ENCODE measurements around the gene MFGE8.
A peak's percentile ranks its signal among the peaks of the same experiment; 100 is the strongest.

MFGE8 gene

DNA sequence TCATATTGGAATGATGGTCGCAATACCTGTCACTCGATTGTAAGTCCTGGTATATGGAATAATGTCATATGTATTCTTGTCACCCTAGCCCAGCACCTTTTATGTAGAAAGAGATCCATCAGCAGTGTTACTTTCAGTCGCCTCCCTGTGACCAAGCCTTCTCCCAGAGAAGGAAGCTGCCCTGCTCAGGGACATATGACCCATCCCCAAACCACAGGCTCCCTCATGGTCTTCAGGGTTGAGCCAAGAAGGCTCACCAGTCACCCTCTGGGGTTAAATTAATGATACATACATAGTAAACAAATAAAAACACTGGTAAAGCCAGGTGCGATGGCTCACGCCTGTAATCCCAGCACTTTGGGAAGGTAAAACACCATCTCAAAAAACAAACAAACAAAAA is 4.6 kb upstream of the MFGE8 start:
- DNase-seq = no peak

DNA sequence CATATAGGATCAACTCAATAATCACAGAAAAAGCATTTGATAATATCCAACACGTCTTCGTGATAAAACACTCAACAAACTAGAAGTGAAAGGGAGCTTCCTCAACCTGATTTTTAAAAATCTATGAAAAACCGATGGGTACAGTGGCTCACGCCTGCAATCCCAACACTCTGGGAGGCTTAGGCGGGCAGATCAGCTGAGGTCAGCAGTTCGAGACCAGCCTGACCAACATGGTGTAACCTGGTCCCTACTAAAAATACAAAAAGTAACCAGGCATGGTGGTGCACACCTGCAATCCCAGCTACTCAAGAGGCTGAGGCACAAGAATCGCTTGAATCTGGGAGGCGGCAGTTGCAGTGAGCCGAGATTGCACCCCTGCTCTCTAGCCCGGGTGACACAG is 2.2 kb upstream of the MFGE8 start:
- DNase-seq = no peak

- no peak for DNase-seq
Measured at GRCh38 chr15:88913850-88914169, 631 bp upstream of the MFGE8 start.

DNA sequence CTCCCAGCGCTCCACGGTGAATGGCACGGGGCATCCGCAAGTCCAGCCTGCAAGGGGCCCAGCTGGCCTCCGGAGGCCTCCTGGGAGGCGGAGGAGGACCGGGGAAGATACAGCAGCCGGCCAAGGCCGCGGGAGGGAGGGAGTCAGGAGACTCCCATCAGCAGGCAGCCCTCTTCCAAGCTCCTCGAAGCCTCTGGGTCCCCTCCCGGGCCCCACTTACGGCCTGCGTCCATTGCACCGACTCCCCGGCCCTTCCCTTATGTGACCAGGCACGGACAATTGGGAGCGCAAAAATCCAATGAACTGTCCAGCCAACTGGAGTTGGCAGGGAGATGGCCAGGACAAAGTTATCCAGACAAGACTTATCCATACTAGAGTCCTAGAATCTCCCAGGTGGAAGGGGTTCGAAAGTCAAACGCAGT is 668 bp downstream of the MFGE8 start:
- DNase-seq = no peak

DNA sequence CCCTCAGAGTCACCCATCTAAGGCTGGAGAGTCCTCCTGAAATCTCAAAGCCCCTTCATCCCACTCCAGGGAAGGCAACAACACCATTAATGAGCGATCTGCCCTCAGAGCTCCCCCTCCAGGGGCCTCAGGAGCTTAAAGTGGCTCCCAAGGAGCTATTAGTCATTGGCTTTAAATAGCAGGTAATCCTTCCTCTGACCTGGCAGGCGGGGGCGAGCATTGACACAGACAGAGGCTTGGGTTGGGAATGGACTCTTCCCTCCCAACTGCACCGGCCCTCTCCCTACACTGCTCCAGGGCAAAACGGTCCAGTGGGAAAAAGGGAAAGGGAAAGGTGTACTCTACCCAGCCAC is 1.4 kb downstream of the MFGE8 start:
- no peak for DNase-seq

DNA sequence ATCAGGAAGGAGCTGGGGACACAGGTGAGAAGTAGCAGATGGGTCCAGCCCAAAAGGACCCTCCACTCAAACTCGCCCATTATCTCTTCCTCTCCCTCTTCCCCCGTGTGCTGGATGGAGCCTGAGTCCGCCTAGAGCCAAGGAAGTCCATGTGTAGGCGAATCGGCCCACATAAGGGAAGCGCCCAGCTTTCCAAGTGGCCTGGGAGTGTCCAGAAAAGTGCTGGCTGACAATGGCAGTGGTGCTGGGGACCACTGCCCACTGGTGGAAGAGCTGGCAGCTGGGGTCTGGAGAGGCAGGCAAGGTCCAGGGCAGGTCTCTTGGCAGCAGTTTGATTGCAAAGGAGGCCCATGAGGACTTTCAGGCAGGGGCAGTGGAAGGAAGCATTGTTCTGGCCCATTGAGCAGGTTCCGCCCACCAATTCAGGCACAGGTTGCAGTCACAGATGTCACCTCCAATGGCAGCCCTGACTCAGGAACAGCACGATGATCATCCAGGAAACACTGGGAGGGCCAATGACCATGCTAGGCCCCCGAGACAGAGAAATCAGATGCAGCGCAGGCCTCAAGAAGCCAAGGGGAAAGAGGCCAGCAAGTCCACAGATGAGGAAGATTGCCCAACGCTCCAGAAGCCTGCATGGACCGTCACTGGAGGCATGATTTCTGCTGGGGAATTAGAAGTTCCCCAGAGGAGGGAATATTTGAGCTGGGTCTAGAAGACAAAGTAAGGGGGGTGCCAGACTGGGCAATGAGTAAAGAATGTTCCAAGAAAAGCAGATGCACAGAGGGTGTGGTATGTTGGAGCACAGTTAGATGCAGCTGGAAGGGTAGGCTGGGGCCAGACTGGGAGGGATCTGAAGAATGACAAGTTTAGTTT is 3.0 kb downstream of the MFGE8 start:
- no peak for DNase-seq

- DNase-seq = no peak
Measured at GRCh38 chr15:88908697-88909621, 4.2 kb downstream of the MFGE8 start.

DNA sequence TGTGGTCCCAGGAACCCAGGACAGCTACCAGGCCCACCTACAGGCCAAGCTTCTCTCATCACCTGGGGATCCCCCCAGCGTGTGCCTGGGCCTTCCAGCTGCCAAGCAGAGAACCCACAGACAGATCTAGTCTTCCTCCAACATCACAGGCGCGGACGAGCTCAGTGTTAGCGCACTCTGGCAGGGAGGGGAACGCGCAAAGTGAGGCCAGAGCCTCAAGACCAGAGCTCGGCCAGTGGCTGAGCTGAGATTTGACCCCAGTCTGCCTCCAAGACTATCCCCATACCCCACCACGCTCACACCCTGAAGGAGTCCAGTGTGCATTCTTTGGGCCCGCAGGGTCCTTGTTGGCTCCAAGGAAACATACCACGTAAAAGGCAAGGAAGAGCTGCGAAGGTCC is 5.1 kb downstream of the MFGE8 start:
- no peak for DNase-seq

DNA sequence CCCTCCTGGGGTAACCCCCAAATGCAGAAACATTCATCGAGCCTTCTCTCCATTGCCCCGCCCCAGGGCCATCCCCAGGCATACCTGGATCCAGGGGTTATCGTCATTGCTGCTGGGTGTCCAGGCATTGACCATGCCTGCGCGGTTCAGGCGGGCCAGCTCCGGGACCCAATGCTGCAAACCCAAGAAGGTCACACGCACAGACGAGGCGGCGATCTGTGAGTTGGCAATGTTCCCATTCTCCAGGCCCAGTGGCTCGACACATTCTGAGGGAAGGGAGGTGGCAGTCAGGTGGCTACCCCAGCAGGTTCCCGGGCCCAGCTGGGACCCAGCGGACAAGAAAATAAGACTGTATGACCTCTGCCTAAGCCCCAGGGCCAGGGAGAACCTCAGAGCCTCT is 6.1 kb downstream of the MFGE8 start:
- no peak for DNase-seq

GRCh38 chr15:88906551-88906950 is 6.6 kb downstream of the MFGE8 start:
- DNase-seq = no peak

GRCh38 chr15:88906130-88906529 is 7.0 kb downstream of the MFGE8 start:
- no peak for DNase-seq

- no peak for DNase-seq
Measured at GRCh38 chr15:88905576-88905975, 7.6 kb downstream of the MFGE8 start.

- DNase-seq = peak; percentile 27
Measured at GRCh38 chr15:88904624-88905327, 8.4 kb downstream of the MFGE8 start.

DNA sequence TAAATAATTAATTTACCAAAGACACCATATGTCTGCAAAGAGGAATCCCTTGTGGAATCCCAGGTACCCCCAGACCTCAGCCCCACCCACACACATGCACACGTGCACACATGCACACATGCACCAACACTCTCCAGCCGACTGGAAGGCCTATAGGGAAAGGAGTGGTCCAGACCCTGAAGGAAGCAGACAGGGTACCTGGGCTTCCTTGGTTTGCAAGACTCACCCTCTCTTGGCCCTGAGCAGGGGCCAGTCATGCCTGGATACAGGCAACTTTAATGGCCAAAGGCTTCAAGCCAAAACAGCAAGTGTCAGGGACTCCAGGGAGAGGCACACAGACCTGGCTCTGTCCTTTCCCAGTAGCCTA is 8.9 kb downstream of the MFGE8 start:
- no peak for DNase-seq

DNA sequence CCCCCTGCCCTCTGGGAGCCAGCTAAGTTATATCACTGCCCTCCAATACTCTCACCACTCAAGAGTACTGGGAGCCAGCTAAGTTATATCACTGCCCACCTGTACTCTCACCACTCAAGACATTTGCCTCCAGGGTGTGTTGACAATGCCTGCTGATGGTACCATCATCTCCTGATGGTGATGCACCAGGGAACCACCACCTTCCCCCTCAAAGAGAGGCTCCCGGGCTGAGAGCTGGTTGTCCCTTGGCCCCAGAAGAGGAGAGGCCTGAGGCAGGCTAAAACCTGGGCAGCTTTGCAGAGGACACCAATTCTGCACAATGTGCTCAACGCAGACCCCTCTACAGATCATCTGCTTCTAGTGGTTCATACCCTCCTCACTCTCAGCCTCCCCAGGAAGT is 10.3 kb downstream of the MFGE8 start:
- no peak for DNase-seq

- no peak for DNase-seq
Measured at GRCh38 chr15:88902221-88902835, 10.9 kb downstream of the MFGE8 start.

- no peak for DNase-seq
Measured at GRCh38 chr15:88901508-88902220, 11.5 kb downstream of the MFGE8 start.

DNA sequence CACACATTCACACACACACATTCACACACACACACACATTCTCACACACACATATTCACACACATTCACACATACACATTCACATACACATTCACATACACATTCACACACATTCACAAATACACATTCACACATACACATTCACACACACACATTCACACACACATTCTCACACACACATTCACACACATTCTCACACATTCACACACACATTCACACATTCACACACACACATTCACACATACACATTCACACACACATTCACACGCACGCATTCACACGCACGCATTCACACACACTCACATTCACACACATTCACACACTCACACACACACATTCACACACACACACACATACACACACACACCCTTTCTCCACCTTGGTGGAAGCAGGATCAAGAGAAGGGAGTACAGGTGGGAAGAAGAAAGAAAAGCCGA is 12.2 kb downstream of the MFGE8 start:
- no peak for DNase-seq

- DNase-seq = no peak
Measured at GRCh38 chr15:88900309-88900981, 12.7 kb downstream of the MFGE8 start.

DNA sequence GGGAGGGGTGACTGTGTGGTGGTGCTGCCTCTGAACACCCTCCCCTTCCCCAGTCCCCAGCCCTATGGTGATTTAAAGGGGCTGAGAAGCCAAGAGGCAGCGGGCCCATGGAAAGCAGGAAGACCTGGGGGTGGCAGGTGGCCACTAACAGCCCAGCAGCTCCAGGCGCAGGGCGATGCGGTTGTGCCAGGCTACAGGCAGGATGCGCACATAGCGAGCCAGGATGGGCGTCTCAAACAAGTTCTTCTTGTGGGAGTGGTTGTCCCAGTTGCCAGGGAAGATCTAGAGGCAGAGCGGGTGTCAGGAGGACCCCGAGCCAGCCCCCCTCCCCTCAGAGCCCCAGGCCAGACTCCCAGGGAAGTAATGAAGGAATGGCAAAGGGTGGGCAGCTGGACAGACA is 13.9 kb downstream of the MFGE8 start:
- DNase-seq = no peak

- DNase-seq = no peak
Measured at GRCh38 chr15:88898736-88899135, 14.4 kb downstream of the MFGE8 start.
